GM18502 (cell line): ENCODE data around the gene NLRC5.
"Not testable (repeated sequence)": the region's sequence is repeated elsewhere in the genome, so short reads cannot be mapped to it uniquely, and the experiment has no call there.

ENCODE experiments used
- ATAC-seq: cut with Tn5 transposase; IDR thresholded peaks from one replicate; pipeline ENCODE4 v1.9.1; 2021; ENCODE audit warnings: mild to moderate bottlenecking; ENCODE audit not compliant: unreplicated experiment, poor library complexity

NLRC5 gene

GRCh38 chr16:56981729-56982271, 7.6 kb upstream of the NLRC5 start:
- ATAC-seq = no peak

- no peak for ATAC-seq
These were observed 6.7 kb upstream of the NLRC5 start for GRCh38 chr16:56982695-56983094.

GRCh38 chr16:56983211-56983751, 6.1 kb upstream of the NLRC5 start:
- no peak for ATAC-seq

GRCh38 chr16:56984639-56985038, 4.7 kb upstream of the NLRC5 start:
- no peak for ATAC-seq

- no peak for ATAC-seq
These were observed 3.9 kb upstream of the NLRC5 start for GRCh38 chr16:56985288-56985961.

- ATAC-seq = no peak
These were observed 3.4 kb upstream of the NLRC5 start for GRCh38 chr16:56985962-56986360.

- no peak for ATAC-seq
These were observed 3.0 kb upstream of the NLRC5 start for GRCh38 chr16:56986361-56986760.

- ATAC-seq = not testable (repeated sequence)
These were observed 2.4 kb upstream of the NLRC5 start for GRCh38 chr16:56986908-56987307.

GRCh38 chr16:56987692-56988091, 1.7 kb upstream of the NLRC5 start:
- ATAC-seq = no peak

GRCh38 chr16:56988161-56988947, 1.0 kb upstream of the NLRC5 start:
- ATAC-seq = no peak

GRCh38 chr16:56989988-56990387, 631 bp downstream of the NLRC5 start:
- ATAC-seq = no peak

GRCh38 chr16:56990407-56991286, 1.3 kb downstream of the NLRC5 start:
- ATAC-seq = no peak

GRCh38 chr16:56992431-56992830, 3.1 kb downstream of the NLRC5 start:
- ATAC-seq = not testable (repeated sequence)

GRCh38 chr16:56993204-56993603, 3.8 kb downstream of the NLRC5 start:
- ATAC-seq = no peak

- ATAC-seq = no peak
These were observed 5.0 kb downstream of the NLRC5 start for GRCh38 chr16:56994311-56994710.

- ATAC-seq = no peak
These were observed 5.9 kb downstream of the NLRC5 start for GRCh38 chr16:56995136-56995805.

GRCh38 chr16:56997264-56997663, 7.9 kb downstream of the NLRC5 start:
- no peak for ATAC-seq

GRCh38 chr16:56997931-56998330, 8.6 kb downstream of the NLRC5 start:
- no peak for ATAC-seq

- ATAC-seq = no peak
These were observed 9.0 kb downstream of the NLRC5 start for GRCh38 chr16:56998352-56998751.

- ATAC-seq = no peak
These were observed 9.5 kb downstream of the NLRC5 start for GRCh38 chr16:56998861-56999260.
